HS-27A (cell line): ENCODE results near the gene FBXO21.
"Not testable (repeated sequence)": the region's sequence is repeated elsewhere in the genome, so short reads cannot be mapped to it uniquely, and the experiment has no call there.

Experiments
- DNase-seq: peaks from one replicate; pipeline ENCODE4 v3.0.0-alpha.2; 2012; ENCODE audit warnings: low read depth, missing footprints

The FBXO21 gene

DNA sequence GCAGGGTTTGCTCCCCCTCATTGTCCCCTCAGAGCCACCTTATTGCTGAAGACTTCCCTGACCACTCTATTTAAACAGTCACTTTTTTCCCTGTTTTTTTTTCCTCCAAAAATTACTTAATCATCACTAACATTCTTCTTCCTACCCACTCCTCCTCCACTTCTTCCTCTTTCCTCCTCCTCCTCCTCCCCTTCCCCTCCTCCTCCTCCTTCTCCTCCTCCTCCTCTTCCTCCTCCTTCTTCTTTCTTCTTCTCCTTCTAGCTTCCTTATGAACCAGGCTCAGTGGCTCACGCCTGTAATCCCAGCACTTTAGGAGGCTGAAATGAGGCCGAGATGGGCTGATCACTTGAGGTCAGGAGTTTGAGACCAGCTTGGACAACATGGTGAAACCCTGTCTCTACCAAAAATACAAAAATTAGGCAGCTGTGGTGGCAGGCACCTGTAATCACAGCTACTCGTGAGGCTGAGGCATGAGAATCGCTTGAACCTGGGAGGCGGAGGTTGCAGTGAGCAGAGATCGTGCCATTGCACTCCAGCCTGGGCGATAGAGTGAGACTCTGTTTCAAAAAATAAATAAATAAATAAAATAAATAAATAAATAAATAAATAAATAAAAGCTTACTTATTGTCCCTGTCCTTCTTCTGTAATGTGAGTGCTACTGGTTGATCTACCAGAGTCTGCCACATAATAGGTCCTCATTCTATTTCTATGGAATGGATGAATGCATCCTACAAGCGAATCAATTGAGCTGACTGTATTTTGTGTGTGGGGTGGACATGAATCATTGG is 9.9 kb upstream of the FBXO21 start:
- not testable (repeated sequence) for DNase-seq

DNA sequence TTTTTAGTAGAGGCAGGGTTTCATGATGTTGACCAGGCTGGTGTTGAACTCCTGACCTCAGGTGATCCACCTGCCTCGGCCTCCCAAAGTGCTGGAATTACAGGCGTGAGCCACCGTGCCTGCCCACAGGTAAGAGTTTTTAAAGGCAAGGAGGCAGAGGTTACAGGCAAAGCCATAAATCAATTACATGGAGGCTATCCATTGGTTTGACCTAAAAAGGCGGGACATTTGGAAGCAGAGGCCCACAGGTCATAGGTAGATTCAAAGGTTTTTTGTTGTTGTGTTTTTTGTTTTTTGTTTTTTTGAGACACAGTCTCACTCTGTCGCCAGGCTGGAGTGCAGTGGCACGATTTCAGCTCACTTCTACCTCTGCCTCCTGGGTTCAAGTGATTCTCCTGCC is 6.1 kb upstream of the FBXO21 start:
- not testable (repeated sequence) for DNase-seq

DNA sequence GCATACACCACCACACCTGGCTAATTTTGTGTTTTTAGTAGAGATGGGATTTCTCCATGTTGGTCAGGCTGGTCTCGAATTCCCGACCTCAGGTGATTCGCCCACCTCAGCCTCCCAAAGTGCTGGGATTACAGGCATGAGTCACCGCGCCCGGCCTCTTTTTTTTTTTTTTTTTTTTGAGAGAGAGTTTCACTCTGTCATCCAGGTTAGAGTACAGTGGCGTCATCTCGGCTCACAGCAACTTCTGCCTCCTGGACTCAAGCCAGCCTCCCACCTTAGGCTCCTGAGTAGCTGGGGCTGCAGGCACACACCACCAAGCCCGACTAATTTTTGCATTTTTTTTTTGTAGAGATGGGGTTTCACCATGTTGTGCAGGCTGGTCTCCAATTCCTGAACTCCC is 4.8 kb upstream of the FBXO21 start:
- DNase-seq = not testable (repeated sequence)

DNA sequence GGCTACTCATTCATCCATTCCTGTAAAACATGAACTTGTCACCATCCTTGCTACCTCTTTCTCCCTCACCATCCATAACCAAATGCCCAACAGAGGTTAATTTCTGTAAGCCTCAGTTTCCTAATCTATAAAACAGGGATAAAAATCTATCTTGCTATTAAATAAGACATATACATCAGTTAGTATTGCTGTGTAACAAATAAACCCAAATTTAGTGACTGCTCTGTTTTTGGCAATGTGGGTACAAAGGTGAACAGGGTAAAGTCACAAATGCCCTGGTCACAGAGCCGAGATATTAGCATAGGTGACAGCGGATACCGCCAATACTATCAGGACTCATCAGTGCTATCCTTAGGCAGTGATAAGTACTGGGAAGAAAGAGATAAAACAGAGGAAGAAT is 3.6 kb upstream of the FBXO21 start:
- no peak for DNase-seq

DNA sequence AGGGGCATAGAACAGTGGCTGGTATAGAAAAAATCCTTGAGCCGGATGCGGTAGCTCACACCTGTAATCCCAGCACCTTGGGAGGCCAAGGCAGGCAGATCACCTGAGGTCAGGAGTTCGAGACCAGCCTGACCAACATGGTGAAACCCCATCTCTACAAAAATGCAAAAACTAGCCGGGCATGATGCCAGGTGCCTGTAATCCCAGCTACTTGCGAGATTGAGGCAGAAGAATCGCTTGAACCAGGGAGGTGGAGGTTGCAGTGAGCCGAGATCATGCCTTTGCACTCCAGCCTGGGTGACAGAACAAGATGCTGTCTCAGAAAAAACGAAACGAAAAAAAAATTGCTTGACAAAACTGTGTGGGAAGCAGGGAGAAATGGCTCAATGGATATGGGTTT is 2.3 kb upstream of the FBXO21 start:
- DNase-seq = not testable (repeated sequence)

DNA sequence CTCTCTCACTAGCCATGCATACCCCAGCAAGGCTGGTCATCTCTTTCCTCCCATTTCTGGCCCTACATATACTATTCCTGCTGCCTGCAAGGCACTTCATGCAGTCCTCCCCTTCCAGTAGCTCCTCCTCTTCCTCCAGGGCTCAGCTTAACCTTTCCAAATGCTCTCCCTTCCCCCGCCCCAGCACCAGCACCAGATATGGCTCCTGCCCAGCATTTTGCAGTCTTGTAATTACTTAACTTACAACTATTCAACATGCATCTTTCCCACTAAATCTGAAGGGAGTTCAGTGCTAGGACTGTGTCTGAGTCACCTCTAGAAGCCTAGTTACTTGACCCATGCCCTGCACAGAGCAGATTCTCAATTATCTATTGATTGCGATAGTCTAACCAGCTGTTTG is 1.8 kb upstream of the FBXO21 start:
- no peak for DNase-seq

DNA sequence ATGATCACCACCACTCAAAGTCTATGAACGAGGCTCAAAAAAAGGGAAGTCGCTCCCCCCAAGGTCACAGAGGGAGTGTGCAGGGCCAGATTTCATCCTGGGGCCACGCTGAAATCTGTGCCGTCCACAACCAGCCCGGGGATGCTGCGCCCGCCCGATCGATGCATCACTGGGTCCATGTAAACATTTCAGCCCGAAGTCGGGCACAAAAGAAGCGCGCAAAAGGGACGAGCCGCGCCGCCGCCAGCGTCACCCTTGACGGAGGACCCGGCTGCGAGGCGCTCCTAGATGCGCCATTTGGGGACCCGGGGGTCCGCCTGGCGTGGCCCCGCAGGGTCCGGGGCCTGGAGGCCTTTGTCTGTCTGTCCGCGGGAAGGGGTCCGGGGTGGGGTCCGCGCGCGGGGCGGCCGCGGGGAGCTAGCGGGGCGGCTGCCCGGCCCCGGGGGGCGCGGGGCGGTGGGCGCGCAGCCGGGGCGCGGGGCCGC is 503 bp downstream of the FBXO21 start:
- no peak for DNase-seq

DNA sequence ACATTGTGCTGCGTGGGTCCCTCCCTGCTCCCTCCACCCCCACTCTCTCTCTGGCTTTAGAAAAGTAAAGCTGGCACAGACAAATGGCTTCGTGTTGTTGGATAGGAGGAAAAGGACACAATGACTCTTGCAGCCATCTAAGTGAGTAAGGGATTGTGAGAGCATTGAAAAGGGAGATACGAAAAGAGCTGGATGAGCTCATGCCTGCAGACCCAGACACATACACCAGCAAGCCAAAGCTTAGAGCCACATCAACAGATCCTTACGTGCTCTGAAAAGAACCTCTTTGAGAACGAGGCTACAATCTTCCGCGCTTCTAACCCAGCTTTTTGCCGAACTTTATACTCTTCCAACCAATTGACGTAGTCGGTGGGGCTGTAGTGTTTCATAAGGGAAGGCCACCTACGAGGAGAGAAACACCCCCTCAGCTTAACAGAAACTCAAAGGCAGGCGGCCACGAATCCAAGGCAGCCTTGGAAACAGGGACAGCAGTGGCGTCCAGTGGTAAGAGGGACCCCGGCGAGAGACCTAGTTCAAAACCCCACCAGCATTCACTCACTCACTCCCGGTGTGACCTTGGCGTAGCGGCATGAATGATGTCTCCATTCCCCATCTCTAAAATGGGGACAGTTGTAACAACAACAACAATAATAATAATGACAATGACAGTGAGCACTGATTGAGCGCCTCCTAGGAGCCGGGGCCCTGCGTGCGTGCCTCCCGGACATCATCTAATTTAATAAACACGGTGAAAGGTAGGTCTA is 1.1 kb downstream of the FBXO21 start:
- no peak for DNase-seq

DNA sequence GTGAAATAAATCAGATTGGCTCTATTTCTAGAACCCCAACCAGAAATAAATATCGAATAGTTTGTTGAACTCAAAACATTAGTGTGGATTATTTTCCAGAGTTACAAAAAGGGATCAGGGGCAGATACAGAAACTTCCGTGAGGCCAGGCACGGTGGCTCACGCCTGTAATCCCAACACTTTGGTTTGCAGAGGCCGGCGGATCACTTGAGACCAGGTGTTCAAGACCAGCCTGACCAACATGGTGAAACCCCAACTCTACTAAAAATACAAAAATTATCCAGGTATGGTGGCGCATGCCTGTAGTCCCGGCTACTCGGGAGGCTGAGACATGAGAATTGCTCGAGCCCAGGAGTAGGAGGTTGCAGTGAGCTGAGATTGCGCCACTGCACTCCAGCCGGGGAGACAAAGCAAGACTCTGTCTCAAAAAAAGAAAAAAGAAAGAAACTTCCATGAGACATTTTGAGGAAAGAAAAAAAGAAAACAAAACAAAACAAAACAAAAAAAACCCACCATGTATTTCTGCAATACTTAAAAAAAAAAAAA is 2.1 kb downstream of the FBXO21 start:
- DNase-seq = no peak

DNA sequence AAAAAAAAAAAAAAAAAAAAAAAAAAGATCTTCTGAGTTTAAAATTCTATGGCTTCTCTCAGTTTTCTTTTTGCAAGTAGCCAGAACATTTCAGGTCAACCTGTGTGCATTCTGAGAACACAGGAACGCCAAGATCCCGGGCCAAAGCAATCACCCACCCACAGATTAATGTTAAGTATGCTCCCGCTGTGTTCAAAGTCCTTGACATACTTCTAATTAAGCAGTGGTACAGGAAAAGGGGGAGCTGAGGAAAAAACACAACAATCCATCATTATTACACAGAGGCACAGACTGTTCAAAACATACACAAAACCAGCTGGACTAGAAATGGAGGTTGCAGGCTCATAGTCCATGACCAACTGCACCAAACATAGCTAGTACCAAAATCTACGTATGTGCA is 2.8 kb downstream of the FBXO21 start:
- DNase-seq = no peak

DNA sequence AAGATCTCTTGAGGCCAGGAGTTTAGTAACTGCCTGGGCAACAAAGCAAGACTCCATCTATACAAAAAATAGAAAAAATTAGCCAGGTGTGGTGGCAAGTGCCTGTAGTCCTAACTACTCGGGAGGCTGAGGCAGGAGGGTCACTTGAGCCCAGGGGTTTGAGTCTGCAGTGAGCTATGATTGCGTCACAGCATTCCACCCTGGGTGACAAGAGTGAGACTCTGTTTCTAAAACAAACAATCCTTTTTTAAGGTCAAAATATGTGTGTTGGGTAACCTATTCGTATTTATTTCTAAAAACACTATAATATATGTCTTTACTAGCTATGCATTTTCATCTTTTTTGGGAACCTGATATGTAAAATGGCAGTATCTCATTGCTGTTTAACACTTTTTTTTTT is 7.4 kb downstream of the FBXO21 start:
- DNase-seq = no peak

DNA sequence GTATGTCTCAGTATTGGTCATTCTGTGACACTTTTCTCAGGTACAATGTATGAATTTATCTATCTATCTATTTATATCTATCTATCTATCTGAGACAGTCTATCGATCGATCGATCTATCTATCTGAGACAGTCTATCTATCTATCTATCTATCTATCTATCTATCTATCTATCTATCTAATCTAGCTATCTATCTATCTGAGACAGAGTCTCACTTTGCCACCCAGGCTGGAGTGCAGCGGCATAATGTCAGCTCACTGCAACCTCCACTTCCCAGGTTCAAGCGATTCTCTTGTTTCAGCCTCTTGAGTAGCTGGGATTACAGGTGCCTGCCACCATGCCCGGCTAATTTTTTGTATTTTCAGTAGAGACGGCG is 8.8 kb downstream of the FBXO21 start:
- not testable (repeated sequence) for DNase-seq

DNA sequence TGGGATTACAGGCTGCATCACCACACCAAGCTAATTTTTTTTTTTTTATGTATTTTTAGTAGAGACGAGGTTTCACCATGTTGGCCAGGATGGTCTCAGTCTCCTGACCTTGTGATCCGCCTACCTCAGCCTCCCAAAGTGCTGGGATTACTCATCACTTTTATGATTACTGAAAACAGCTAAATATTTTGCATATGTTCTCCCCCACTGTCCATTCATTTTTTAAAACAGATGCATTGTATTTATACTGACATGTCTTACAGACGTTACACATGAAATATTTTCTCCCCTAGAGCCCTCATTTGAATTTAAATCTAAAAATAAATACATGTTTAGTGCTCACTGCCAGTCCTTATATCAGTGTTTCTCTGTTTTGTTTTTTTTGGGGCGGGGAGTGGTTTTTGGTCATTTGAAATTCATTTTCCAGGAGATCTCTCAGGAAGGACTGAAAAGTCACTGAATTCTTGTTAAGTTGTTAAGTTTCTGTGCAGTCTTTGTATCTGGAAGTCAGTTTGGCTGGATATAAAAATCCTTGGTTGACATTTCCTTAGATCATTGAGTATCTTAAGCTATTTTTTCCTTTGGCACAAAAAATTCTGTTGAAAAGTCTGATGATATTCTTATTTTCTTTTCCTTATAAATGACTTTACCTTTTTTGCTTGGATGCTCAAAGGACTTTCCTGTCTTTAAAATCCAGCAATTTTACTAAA is 9.4 kb downstream of the FBXO21 start:
- no peak for DNase-seq

DNA sequence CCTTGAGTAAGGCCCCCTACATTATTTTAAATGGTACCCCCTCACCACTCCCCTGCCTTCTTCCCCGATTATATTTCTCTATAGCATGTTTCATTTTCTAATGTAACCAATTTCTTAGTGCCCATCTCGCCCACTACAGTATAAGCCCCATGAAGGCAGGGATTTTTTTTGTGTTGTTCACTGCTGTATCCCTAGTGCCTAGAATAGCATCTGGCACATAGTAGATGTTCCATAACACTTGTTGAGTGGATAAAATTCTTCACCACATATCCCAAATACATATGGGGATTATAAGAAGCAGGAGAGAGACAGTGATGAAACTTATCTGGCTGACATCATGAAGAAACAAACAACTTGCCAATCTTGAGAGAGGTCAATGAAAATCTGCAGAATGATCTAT is 11.5 kb downstream of the FBXO21 start:
- no peak for DNase-seq

DNA sequence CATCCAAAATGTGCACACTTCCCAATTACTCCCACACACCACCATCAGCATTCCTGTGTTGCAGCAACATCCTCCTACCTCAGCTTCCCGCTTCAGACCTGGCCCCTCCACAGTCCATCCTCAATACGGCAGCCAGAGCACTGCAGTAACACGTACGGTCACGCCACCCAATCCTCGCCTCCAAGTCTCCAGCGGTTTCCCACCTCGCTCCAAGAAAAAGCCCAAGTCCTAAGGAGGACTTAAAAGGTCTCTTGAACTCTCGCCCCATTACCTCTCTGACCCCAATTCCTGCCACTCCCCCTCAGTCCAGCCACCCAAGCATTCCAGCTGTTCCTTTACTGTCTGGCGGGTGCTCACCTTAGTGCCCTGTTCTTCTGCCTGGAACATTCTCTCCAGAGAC is 12.0 kb downstream of the FBXO21 start:
- no peak for DNase-seq

DNA sequence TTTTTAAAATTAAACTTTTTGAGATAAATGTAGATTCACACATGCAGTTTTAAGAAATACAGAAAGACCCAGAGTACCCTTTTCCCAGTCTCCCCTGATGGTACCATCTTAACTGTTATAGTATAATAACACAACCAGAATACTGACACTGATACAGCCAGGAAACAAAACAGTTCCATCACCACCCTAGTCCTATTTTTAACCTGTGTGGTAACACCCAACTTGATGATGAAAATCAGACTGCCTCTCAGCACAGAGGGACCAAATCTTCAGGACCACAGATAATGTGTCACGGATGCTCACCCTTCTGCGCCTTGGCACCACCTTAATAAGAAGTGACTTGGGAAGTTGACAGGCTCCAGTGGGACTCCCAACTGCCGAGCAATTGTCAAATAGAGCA is 18.1 kb downstream of the FBXO21 start:
- no peak for DNase-seq

DNA sequence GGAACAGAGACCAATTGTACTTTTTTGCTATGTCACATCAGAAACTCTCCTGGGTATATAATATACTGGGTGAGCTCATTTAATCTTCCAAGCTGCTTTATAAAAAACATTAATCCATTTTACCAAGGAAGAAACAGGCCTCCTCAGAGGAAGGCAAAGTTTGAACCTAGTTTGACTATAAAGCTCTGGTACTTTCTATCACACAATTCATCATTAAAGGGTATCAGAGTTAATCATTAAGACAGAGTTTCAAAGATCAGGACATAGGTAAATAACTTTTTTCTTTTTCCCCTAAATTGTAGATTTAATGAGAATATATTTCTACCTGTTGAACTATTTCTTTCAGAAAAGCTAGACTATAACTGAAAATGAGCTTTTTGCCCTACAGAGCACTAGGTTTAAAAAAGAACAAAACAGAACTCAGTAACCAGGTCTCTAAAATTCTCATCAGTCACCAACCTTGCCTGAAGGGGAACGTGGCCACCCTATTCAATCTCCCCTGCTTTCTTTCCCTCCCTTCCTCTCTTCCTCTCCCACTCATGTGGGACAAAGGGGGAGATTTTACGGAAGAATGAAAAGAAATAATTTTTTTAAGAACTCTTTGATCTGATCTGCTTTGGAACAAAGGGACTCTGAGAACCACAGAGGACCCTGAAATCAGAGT is 18.6 kb downstream of the FBXO21 start:
- DNase-seq = no peak

DNA sequence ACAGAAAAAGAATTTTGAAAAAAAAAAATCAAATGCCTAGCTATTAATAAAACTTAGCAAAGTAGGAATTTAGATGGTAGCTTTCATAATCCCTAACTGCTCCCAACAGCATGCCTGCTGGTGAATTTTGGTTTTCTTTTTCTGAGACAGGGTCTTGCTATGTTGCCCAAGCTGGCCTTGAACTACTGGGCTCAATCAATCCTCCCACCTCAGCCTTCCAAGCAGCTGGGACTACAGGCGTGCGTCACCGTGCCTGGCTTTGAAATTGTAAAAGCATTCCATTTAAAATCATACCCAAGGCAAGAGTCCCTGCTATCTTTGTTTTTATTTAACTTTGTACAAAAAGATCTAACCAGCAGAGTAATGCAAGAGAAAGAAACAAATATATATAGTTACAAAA is 20.7 kb downstream of the FBXO21 start:
- no peak for DNase-seq

DNA sequence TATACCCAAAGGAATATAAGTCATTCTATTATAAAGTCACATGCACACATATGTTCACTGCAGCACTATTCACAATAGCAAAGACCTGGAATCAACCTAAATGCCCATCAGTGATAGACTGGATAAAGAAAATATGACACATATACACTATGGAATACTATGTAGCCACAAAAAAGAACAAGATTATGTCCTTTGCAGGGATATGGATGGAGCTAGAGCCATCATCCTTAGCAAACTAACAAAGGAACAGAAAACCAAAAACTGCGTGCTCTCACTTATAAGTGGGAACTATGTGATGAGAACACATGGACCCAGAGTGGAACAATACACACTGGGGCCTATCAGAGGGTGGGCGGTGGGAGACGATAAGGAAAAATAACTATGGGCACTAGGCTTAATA is 21.3 kb downstream of the FBXO21 start:
- DNase-seq = no peak

DNA sequence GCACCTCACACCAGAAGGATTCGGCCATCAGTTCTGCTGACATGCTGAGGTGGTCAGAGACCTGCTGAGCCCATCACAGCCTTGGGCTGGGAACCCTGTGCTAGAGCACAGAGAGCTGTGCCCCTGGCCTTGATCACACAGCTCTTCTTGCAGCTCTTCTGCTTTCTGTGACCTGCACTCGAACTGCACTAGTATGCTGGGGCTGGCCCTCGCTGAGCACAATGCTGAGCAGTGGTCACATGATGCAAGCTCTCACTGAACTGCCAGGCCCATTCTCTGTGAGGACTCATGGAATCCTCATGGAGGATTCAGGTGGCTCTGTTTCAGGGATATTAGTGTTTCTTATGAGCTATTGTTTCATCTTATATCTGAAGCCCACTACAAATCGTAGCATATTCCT is 22.5 kb downstream of the FBXO21 start:
- no peak for DNase-seq

DNA sequence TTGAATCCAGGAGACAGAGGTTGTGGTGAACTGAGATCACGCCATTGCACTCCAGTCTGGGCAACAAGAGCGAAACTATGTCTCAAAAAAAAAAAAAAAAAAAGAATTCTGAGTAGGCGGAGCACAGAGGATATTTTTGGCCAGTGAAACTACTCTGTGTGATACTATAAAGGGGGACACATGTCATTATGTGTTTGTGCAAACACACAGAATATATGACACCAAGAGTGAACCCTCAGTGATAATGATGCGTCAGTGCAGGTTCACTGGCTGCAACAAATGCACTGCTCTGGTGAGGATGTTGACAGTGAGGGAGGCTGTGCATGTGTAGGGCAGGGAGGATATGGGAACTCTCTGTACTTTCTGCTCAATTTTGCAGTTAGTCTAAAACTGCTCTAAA is 24.2 kb downstream of the FBXO21 start:
- DNase-seq = no peak

DNA sequence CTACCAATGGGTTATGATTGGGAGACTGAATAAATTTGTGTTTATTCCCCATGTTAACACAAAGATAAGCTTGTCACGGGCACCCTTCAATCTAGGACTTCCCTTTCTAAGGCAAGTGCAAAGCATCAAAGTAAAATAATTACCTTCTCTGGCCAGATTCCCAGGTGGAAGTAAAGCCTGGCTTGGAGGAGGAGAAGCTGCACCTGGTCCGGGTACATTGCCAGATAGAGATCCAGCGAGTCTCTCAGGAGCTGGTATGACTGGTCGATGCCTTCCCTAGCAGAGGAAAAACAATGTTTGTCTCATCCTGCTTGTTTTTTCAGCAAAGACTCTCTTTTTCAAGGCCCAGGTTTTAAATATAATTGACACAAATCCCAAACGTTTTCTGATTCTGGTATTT is 24.9 kb downstream of the FBXO21 start:
- DNase-seq = no peak
